Effector memory CD8-positive, alpha-beta T cell (primary cell): Measurements from ENCODE around the gene LINC00237.

ENCODE experiments used
- ATAC-seq: fragments of 150-1000 bp; cut with Tn5 transposase; replicated peaks from 2 replicates; pipeline ENCODE4 v1.10.0; 2021; ENCODE audit warnings: mild to moderate bottlenecking, moderate library complexity
- DNase-seq, 3 experiments: peaks; one replicate each; pipeline ENCODE4 v3.0.0; 2021
- H3K27ac Mint-ChIP-seq, 2 donors: one replicate each; pipeline ENCODE4 v1.8.0; 2022; ENCODE audit warnings: mild to moderate bottlenecking in 2 of 2, mixed read lengths in 2 of 2, moderate library complexity in 2 of 2
- H3K27me3 Mint-ChIP-seq, 2 donors: one replicate each; pipeline ENCODE4 v1.8.0; 2022; ENCODE audit warnings: mixed read lengths in 2 of 2
- H3K36me3 Mint-ChIP-seq: one replicate; pipeline ENCODE4 v1.8.0; 2022; ENCODE audit warnings: mild to moderate bottlenecking, moderate library complexity, mixed read lengths; ENCODE audit not compliant: insufficient read depth
- H3K4me1 Mint-ChIP-seq, 2 donors: one replicate each; pipeline ENCODE4 v1.8.0; 2022; ENCODE audit warnings: low read depth in 2 of 2, mixed read lengths in 2 of 2
- H3K4me3 Mint-ChIP-seq, 2 donors: one replicate each; pipeline ENCODE4 v1.8.0; 2022; ENCODE audit warnings: mild to moderate bottlenecking in 2 of 2, mixed read lengths in 2 of 2, moderate library complexity in 2 of 2
- H3K9me3 Mint-ChIP-seq, 2 donors: one replicate each; pipeline ENCODE4 v1.8.0; 2022; ENCODE audit warnings: mixed read lengths in 2 of 2

The LINC00237 gene

DNA sequence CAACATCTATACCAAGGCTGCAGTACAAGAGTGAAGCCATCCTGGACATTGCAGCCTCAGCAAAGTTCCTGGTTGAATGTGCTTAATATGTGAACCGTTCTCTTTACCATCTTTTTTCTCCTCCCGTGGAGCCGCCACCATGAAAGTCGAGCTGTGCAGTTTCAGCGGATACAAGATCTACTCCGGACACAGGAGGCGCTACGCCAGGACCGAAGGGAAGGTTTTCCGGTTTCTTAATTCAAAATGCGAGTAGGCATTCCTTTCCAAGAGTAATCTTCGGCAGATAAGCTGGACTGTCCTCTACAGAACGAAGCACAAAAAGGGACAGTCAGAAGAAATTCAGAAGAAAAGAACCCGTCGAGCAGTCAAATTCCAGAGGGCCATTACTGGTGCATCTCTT lies 8.4 kb upstream of the LINC00237 start:
- Mint-ChIP-seq H3K27ac (no peak overlapping the region), H3K9me3 (no peaks in the 10 kb centered on the region), H3K27me3 (peaks cover 52 to 67% of the 10 kb centered on the region in 2 donors), H3K4me3 (no peak overlapping the region), H3K4me1 (no peaks in the 10 kb centered on the region), H3K36me3 (peaks cover 3% of the 10 kb centered on the region)
- DNase-seq, result no peak
- ATAC-seq, result no peak

DNA sequence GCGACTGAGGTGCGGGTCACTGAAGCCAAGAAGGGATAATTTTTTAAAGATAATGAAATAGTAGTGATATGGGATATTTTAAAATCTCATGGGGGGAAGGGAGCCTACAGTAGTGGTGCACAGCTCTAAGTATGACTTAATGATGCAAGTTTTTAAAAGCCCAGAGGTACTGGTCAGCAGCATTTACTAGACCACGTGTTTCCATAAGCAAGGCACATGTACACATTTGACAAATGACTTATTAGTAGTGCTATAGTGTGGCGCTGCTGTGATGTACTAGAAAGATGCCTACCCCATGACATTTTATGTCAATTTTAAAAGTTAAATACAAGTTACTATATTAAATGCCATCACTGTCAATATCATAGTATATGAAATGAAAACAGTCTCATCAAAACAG lies 7.5 kb upstream of the LINC00237 start:
- H3K4me1 Mint-ChIP-seq, result no peaks in the 10 kb centered on the region
- peaks cover 3% of the 10 kb centered on the region for H3K36me3 Mint-ChIP-seq

DNA sequence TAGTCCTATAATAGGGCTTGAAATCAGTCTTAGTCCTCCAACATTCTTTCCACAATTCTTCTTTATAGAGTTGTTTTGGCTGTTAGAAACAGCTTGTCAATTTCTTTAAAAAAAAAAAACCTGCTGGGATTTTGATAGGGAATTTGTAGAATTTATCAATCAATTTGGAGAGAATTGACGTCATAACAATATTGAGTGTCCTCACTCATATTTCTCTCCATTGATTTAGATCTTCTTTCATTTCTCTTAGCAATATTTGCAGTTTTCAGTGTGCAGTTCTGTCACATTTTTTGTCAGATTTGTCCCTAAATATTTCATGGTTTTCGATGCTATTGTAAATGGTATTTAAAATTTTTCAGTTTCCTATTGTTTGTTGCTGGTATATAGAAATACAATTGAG lies 5.3 kb upstream of the LINC00237 start:
- no peak overlapping the region for H3K27ac Mint-ChIP-seq
- no peaks in the 10 kb centered on the region for H3K9me3 Mint-ChIP-seq
- peaks cover 3% of the 10 kb centered on the region for H3K36me3 Mint-ChIP-seq
- peaks cover 0 to under 1% of the 10 kb centered on the region in 2 donors for H3K4me1 Mint-ChIP-seq
- no peak for ATAC-seq
- DNase-seq, result no peak
- H3K27me3 Mint-ChIP-seq, result peaks cover 39 to 66% of the 10 kb centered on the region in 2 donors
- no peak overlapping the region for H3K4me3 Mint-ChIP-seq

More for the DNA sequence above, 7.5 kb upstream of the LINC00237 start:
- H3K27ac Mint-ChIP-seq, result no peak overlapping the region
- peaks cover 46 to 64% of the 10 kb centered on the region in 2 donors for H3K27me3 Mint-ChIP-seq
- DNase-seq (no peak), ATAC-seq (no peak)
- no peaks in the 10 kb centered on the region for H3K9me3 Mint-ChIP-seq
- H3K4me3 Mint-ChIP-seq, result no peak overlapping the region

DNA sequence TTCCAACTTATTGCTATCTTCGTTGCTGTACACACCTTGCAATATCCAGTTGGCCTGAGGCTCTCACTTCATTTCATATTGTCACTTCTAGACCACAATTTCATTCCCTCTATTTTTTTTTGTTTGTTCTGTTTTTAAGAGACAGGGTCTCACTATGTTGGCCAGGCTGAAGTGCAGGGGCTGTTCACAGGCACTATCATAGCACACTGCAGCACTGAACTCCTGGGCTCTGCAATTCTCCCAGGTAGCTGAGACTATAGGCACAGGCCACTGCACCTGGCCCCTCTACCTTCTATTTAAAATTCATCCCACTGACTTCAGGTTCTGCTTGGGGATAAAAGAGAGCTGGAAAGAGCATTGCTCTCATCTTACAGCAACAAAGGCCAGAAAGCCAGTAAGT lies 4.7 kb upstream of the LINC00237 start:
- H3K27me3 Mint-ChIP-seq, result peaks cover 34 to 66% of the 10 kb centered on the region in 2 donors

DNA sequence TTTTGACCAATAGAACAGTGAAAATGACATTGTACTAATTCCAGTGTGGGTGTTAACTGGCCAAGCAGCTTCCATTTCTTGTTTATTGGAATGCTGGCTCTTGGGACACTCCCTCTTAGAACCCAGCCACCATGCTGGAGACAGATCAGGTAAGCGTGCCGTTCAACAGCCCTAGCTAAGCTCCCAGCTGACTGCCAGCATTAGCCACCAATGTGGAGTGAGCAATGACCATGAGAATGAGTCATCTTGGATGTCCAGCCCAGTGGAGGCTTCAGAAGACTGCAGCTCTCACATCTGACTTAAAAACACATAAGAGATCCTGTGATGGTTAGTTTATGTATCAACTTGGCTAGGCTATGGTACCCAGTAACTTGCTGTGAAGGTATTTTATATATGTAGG lies 3.0 kb upstream of the LINC00237 start:
- Mint-ChIP-seq H3K27ac (no peak overlapping the region), H3K36me3 (peaks cover 8% of the 10 kb centered on the region), H3K4me3 (no peak overlapping the region), H3K27me3 (peaks cover 32 to 72% of the 10 kb centered on the region in 2 donors), H3K9me3 (no peaks in the 10 kb centered on the region), H3K4me1 (peaks cover 5 to 9% of the 10 kb centered on the region in 2 donors)
- ATAC-seq, result no peak
- DNase-seq, result no peak

More for the DNA sequence above, 4.7 kb upstream of the LINC00237 start:
- Mint-ChIP-seq H3K27ac (no peak overlapping the region), H3K36me3 (peaks cover 8% of the 10 kb centered on the region), H3K4me3 (no peak overlapping the region), H3K9me3 (no peaks in the 10 kb centered on the region), H3K4me1 (peaks cover 4% of the 10 kb centered on the region in 2 donors)
- DNase-seq, result no peak
- no peak for ATAC-seq

DNA sequence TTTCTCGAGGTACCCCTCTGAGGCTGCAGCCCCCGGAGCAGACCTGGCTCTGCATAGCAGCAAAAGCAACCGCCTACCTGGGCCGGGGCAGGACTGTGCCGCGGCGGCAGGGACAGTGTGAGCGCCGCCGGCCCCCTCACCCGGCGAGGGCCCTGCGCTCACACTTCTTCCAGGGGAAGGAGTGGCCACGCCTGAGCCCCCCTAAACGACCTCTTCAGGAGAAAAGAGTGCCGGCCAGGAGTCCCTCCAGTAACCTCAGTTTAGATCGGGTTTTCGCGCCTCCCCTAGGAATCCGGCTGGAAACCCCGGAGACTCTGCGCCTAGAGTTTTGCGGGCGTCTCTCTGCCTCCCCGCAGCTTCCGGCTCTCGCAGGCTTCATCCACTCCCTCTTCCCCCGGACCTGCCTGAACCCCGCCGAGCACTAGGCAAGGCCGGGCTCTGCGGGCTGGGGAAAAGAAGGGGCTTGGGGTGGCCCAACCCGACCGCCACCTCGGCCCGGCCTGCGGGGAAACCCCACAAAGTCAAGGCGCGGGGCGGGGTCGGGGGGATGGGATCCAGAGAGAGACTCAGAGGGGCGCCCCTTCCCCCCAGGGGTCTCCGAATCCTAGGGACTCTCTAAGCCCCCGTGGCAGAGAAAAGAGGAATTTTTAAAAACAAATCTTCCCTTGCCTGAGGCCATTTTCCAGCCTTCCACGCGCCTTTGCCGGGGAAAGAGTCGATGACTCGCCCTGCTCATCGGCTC lies 558 bp downstream of the LINC00237 start:
- ATAC-seq, result no peak
- Mint-ChIP-seq H3K4me1 (peaks cover 24 to 27% of the 10 kb centered on the region in 2 donors), H3K36me3 (peaks cover 20% of the 10 kb centered on the region), H3K27me3 (peaks cover 35 to 74% of the 10 kb centered on the region in 2 donors), H3K27ac (no peak overlapping the region), H3K4me3 (peak overlapping the region; percentile 54), H3K9me3 (no peaks in the 10 kb centered on the region)
- DNase-seq, result peak in 1 of 3 experiments; percentile 5

DNA sequence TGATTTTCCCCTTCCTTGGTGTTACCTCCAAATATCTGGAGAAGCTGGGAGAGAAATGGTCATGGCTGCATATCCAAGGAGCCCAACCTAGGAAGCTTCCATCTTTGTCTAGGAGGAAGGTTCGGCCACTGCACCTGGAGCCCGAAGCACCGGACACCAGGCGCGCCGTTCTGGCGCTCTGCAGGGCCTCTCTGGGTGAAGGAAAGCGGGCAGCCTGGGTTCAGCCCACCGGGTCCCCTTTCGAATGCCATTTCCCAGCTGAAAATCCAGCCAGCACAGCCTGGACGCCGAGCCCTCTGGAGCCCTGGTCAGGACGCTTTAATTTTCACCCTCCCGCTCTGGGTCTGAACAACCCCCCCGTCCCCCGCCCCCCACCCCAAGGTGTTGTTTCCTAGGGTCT lies 1.2 kb downstream of the LINC00237 start:
- Mint-ChIP-seq H3K9me3 (no peaks in the 10 kb centered on the region), H3K27ac (no peak overlapping the region), H3K27me3 (peaks cover 37 to 77% of the 10 kb centered on the region in 2 donors), H3K36me3 (peaks cover 27% of the 10 kb centered on the region), H3K4me1 (peaks cover 28 to 30% of the 10 kb centered on the region in 2 donors), H3K4me3 (no peak overlapping the region)
- ATAC-seq (no peak), DNase-seq (no peak)

DNA sequence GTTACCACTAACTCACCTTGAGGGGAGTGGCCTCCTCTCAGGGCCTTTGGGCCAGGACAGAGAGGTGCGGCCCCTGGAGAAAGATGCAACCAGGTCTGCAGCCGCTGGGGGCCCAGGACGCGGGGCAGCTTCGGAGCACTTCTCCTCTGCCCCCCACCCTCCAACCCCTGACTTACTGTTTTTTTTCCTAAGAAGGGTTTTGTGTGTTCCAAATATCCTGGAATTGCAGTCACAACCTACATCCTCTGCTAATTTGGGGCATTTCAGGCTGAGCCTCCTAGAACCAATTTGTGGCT lies 1.7 kb downstream of the LINC00237 start:
- peaks cover 28 to 35% of the 10 kb centered on the region in 2 donors for H3K4me1 Mint-ChIP-seq
- H3K27ac Mint-ChIP-seq, result no peak overlapping the region
- H3K4me3 Mint-ChIP-seq, result no peak overlapping the region
- peaks cover 37 to 77% of the 10 kb centered on the region in 2 donors for H3K27me3 Mint-ChIP-seq
- no peaks in the 10 kb centered on the region for H3K9me3 Mint-ChIP-seq
- ATAC-seq, result no peak
- no peak for DNase-seq
- peaks cover 28% of the 10 kb centered on the region for H3K36me3 Mint-ChIP-seq

DNA sequence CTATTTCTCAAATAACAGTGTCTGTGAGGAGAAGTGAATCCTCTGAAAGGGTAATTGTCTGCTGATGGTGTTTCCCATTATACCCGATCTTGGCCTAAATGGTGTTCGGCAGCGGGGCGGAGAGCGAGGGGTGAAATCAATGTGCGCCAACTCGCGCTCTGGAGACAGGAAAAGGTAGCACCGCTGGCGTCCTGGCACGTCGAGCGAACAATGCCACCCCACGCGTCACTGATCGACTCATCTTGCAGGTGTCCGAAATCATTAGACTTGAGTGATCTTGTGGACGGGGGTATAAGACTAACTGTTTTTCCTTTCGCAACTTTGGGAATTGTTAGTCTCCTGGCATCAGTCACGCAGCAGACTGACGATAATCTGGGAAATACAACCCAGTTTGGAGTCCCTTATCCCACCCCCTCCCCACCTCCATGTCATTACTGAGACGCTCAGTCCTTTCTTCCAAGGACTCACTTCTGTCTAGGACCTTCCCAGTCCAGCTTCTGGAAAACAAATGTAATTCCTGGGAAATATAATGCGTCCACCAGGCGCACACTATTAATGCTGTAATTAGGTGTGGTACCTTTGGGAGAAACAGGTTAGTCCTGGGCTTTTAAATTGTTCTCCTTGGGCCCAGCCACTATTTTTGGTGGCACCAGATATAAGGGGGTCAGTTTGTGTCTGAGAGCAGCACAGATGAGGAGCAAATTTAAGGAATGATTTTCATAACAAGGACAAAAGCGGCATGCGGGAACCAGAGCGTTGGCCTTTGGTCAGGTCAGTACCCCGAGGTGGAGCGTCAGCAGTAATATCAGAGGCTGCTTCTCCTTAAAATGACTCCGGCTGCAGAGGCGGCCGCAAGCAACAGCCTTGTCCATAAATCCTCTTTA lies 2.3 kb downstream of the LINC00237 start:
- no peak for DNase-seq
- Mint-ChIP-seq H3K4me3 (peak overlapping the region; percentile 95), H3K9me3 (no peaks in the 10 kb centered on the region), H3K4me1 (peaks cover 28 to 40% of the 10 kb centered on the region in 2 donors), H3K27me3 (peaks cover 37 to 79% of the 10 kb centered on the region in 2 donors), H3K36me3 (peaks cover 28% of the 10 kb centered on the region), H3K27ac (no peak overlapping the region)
- ATAC-seq, result no peak

DNA sequence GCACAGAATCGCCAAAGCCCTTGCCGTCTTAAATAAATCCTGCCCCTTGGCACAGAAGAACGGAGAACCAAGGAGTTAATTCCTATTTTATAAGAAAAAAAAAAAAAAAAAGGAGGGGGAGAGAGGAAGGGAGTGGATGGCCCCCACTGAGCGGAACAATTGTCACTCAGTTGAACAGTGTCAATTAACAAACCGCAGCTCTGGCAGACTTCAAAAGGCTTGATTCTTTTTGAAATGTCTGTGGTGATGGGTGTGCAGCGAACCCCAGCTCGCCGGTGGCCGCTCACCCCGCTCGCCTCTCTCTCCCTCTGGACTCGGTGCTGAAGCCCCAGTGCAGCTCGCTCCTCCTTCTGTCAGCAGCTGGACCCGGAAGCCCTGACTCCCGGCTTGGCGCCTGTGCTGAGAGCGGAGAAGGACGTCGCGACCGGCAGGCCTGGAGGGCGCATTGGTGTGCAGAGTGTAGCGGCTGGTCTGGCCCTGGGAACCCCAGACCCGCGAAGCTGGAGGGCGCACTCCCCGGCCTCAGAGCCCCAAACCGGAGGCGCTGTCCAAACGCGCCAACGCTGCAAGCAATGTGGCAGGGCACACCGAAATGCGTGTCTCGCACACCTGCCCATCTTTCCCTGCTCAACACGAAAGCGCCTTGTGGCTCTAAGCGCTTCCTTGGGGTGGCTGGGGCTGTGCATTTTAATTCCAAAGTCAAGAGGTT lies 3.4 kb downstream of the LINC00237 start:
- H3K4me1 Mint-ChIP-seq, result peaks cover 29 to 40% of the 10 kb centered on the region in 2 donors
- peaks cover 46 to 79% of the 10 kb centered on the region in 2 donors for H3K27me3 Mint-ChIP-seq
- DNase-seq (peak; percentile 42 to 50 (median 45)), ATAC-seq (peak; percentile 71)
- peak overlapping the region in 1 of 2 donors; percentile 93 for H3K27ac Mint-ChIP-seq
- peaks cover 28% of the 10 kb centered on the region for H3K36me3 Mint-ChIP-seq
- H3K9me3 Mint-ChIP-seq, result no peaks in the 10 kb centered on the region
- H3K4me3 Mint-ChIP-seq, result peak overlapping the region; percentile 95

DNA sequence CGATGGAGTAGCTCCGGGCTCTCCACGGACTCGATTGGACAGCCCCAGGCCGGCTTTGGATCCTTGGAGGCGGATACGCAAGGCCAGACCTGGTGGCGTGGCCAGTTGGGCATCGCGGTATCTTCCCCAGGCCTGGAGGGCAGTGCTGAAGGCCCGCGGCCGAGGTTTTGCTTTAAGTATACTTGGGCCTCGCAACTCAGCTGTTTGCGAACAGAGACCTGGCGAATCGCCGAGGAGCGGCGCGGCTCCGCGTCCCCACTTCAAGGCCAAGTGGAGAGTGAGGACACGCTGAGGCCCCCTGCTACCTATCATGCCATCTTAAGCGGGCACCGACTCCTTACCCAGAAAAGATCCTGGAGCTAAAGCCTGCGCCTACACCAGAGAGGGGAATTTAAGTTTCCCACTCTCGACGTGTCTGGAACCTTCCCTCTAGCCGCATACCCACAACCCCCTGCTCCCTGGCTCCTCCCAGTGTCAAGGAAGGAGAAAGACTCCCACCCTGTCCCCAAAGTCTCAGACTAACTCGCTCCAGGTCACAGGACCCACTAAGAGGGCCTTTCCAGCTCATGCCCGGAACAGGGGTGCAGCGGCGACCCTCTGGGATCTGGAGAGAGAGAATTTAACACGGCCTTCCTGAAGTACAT lies 4.1 kb downstream of the LINC00237 start:
- no peaks in the 10 kb centered on the region for H3K9me3 Mint-ChIP-seq
- H3K4me3 Mint-ChIP-seq, result peak overlapping the region; percentile 95
- H3K27me3 Mint-ChIP-seq, result peaks cover 41 to 73% of the 10 kb centered on the region in 2 donors
- peaks cover 29 to 40% of the 10 kb centered on the region in 2 donors for H3K4me1 Mint-ChIP-seq
- DNase-seq, result peak in 1 of 3 experiments; percentile 19
- H3K36me3 Mint-ChIP-seq, result peaks cover 28% of the 10 kb centered on the region
- peak; percentile 7 for ATAC-seq
- peak overlapping the region; percentile 38 to 93 for H3K27ac Mint-ChIP-seq

DNA sequence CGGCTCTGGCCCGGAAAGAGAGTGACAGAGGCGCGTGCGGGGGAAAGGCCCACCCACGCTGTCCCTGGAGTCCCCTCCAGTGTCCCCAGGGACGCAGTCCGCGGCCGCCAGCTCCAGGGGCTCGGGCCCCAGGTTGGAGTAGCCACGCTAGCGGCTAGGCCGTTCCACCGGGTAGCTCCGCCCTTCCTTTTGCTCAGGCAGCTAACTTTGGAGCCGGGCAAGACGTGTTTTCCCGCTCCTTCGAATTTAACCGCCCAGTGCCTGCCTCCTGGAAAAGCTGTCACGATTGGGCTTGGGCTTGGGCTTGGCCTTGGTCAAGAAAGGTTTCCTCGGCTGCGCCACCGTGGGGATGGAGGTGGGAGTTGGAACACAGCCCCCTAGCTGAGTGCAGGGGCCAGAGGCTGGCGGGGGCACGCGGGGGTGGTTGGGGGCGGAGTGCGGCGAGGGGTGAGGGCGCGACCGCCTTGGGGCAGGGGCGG lies 4.7 kb downstream of the LINC00237 start:
- no peak for ATAC-seq
- Mint-ChIP-seq H3K27ac (peak overlapping the region; percentile 93 to 97), H3K4me1 (peaks cover 29 to 40% of the 10 kb centered on the region in 2 donors), H3K9me3 (no peaks in the 10 kb centered on the region), H3K27me3 (peaks cover 41 to 75% of the 10 kb centered on the region in 2 donors), H3K36me3 (peaks cover 28% of the 10 kb centered on the region), H3K4me3 (peak overlapping the region; percentile 95)
- peak in 2 of 3 experiments; percentile 5 to 20 for DNase-seq
